ENCODE results near the gene SPTBN1.

The SPTBN1 gene

GRCh38 chr2:54609241-54609640, 153.1 kb downstream of the SPTBN1 start:
- DNase-seq (ENCODE audit: low read depth in 3 of 3) = no peak

GRCh38 chr2:54609647-54610046, 153.5 kb downstream of the SPTBN1 start:
- no peak for DNase-seq (ENCODE audit: low read depth in 3 of 3)

- no peak for DNase-seq (ENCODE audit: low read depth in 3 of 3)
Measured at GRCh38 chr2:54610700-54611099, 154.6 kb downstream of the SPTBN1 start.

GRCh38 chr2:54611830-54612545, 155.9 kb downstream of the SPTBN1 start:
- DNase-seq (ENCODE audit: low read depth in 3 of 3) = no peak

- no peak for DNase-seq (ENCODE audit: low read depth in 3 of 3)
Measured at GRCh38 chr2:54613386-54613785, 157.3 kb downstream of the SPTBN1 start.

GRCh38 chr2:54613794-54614257, 157.7 kb downstream of the SPTBN1 start:
- DNase-seq (ENCODE audit: low read depth in 3 of 3) = no peak

- DNase-seq (ENCODE audit: low read depth in 3 of 3) = no peak
Measured at GRCh38 chr2:54614819-54615218, 158.7 kb downstream of the SPTBN1 start.

- no peak for DNase-seq (ENCODE audit: low read depth in 3 of 3)
Measured at GRCh38 chr2:54615832-54616534, 159.9 kb downstream of the SPTBN1 start.

- no peak for DNase-seq (ENCODE audit: low read depth in 3 of 3)
Measured at GRCh38 chr2:54617409-54617808, 161.3 kb downstream of the SPTBN1 start.

GRCh38 chr2:54618646-54619565, 162.8 kb downstream of the SPTBN1 start:
- no peak for DNase-seq (ENCODE audit: low read depth in 3 of 3)

- DNase-seq (ENCODE audit: low read depth in 3 of 3) = no peak
Measured at GRCh38 chr2:54619660-54620231, 163.6 kb downstream of the SPTBN1 start.

- no peak for DNase-seq (ENCODE audit: low read depth in 3 of 3)
Measured at GRCh38 chr2:54620948-54621347, 164.8 kb downstream of the SPTBN1 start.

- DNase-seq (ENCODE audit: low read depth in 3 of 3) = no peak
Measured at GRCh38 chr2:54624591-54625071, 168.5 kb downstream of the SPTBN1 start.

GRCh38 chr2:54626131-54626530, 170.0 kb downstream of the SPTBN1 start:
- DNase-seq (ENCODE audit: low read depth in 3 of 3) = no peak

- DNase-seq (ENCODE audit: low read depth in 3 of 3) = no peak
Measured at GRCh38 chr2:54626884-54627283, 170.8 kb downstream of the SPTBN1 start.

GRCh38 chr2:54627973-54628372, 171.8 kb downstream of the SPTBN1 start:
- no peak for DNase-seq (ENCODE audit: low read depth in 3 of 3)

- no peak for DNase-seq (ENCODE audit: low read depth in 3 of 3)
Measured at GRCh38 chr2:54628418-54628817, 172.3 kb downstream of the SPTBN1 start.

GRCh38 chr2:54628957-54629356, 172.8 kb downstream of the SPTBN1 start:
- no peak for DNase-seq (ENCODE audit: low read depth in 3 of 3)

GRCh38 chr2:54629390-54629789, 173.3 kb downstream of the SPTBN1 start:
- DNase-seq (ENCODE audit: low read depth in 3 of 3) = no peak

GRCh38 chr2:54629914-54630857, 174.1 kb downstream of the SPTBN1 start:
- peak in 1 of 3 donors; percentile 37 for DNase-seq (ENCODE audit: low read depth in 3 of 3)

Measured in stimulated activated CD4-positive, alpha-beta T cell treated with anti-CD3 and anti-CD28 coated beads, TNF-alpha, amount 100 ng/mL, for 48 hours (primary cell).